Esophagus mucosa (tissue), 1 donor: ENCODE data around the gene SLC27A4. TPM values are rescaled to one million over a fixed set of nuclear protein-coding genes. Genes with fewer than 3 reads are reported as not detected.

Source experiments
- ATAC-seq: fragments of 200-7000 bp; cut with Tn5 transposase; one replicate; pipeline ENCODE4 v1.9.1; 2020
- total RNA-seq: library from RNA; stranded (reverse); gene quantifications from one replicate; pipeline ENCODE4 v1.2.4, GENCODE V29; 2023
- donor health status: DM: yes; HTN: yes; CAD: no.

Gene SLC27A4
- total RNA-seq, 1 donor from 2014 or later: 58.8 TPM

DNA sequence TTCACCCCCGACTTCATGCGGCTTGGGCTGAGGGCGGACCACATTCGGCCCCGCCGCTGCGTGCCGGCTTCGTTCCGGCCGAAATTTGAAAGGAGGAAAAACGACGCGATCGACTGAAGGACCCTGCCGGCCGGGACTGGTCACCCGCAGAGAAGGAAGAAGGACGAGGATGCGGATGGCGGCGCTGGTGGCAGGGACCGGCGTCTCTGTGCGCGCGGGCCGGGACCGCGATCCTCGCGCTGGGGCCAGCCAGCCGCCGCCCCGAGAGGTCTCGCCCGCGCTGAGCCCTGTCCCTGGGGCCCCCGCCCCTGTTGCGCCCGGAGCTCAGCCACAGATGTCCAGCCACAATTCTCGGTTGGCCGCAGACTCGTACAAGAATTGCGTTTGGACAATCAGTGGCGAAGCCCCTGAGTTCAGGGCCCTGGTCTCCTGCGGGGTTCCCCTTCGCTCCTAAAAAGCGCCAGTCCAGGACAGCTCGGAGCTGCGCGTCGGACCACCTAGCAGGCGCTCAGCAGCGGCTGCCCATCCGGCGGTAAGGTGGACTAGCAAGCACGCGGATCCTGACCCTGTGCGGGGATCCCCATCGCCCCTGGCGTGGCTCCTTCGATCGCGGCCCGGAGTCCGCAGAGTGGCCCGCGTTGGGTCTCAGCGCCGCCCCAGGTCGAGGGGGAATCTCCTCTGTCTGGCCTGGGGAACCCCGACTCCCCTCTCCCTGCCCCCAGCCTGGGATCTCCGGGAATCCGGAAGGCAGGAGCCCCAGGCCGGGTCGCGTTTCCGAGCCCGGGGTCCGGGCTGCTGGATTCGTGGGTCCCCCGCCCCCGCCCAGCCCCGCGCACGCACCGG lies 52.2 kb downstream of the SLC27A4 start:
- ATAC-seq: no peak

DNA sequence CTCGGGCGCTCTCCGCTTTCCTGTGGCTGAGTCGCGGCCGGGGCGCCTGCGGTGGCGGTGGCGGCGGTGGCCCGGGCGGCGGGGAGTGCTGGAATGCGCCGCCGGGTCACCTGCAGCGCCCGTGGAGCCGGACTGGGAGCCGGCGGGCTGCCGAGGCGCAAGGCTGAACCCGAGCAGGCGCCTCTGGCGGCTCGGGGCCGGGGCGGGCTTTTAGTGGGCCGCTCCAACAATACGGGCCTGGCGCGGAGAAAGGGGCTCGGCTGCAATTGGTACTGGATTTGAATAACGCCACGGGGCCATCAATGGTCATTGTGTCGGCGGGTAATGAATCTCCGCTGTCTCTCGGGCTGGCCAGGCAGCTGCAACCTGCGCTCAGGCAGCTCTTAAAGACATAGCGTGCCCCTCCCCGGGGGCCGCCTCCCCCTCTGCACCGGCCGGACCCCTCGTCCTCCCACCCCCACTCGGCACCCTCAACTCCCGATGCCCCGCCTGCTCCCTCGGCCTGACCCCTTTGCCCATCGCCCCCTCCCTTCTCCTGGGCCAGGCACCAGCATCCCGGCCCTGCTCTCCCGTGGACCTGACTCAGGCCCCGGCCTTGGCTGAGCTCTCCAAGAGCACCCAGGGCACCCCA lies 52.9 kb downstream of the SLC27A4 start:
- ATAC-seq: peak; percentile 5

DNA sequence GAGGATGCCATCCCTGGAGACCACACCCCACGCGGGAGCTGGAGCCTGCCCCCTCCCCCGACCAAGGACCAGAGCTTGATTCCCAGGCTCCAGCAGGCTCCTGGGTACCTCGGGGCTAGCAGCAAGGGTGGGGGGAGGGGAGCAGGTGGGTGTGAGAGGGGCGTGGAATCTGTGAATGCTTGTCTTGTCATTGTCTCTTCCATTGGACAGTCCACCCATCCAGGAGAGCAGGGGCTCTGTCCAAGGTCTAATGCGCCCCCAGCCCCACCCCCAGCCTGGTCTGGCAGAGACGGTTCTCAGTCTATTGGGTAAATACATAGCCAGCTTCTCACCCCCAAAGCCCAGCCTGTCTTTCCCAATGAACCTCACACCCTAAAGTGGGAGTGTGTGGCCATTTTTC lies 53.6 kb downstream of the SLC27A4 start:
- ATAC-seq: no peak

DNA sequence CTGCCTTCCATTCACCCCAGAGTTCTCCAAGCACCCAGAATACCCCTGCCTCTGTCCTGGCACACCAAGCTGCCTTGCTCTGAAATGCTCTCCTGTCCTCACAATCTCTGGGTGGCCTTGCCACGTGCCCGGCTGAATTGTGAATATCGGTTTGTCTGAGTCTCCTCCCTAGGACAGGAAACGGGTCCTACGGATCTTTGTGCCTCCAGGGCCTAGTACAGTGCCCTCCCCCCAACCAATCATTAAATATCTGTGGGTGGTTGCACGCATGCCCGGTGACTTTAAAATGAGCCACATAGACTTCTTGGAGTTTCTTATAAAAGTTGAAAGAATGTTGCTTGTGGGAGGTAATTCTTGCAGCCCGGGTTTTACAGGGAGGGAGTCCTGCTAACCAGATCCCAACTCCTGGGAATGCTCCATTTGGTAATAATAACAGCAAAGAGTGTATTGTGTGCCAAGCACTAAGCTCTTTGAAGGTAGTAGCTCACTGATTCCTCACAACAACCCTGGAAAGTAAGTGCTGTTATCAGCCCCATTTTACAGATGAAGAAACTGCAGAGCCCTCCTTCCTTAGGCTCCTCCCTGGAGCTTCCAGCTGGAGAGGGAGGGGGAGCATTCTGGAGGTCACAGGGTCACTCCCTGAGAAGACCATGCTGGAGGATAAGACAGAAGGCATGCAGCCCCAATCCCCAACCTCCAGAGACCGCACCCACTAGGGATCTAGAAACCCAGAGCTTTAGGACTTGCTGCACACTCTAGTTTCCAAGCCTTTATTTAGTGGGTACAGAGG lies 54.2 kb downstream of the SLC27A4 start:
- no peak for ATAC-seq

DNA sequence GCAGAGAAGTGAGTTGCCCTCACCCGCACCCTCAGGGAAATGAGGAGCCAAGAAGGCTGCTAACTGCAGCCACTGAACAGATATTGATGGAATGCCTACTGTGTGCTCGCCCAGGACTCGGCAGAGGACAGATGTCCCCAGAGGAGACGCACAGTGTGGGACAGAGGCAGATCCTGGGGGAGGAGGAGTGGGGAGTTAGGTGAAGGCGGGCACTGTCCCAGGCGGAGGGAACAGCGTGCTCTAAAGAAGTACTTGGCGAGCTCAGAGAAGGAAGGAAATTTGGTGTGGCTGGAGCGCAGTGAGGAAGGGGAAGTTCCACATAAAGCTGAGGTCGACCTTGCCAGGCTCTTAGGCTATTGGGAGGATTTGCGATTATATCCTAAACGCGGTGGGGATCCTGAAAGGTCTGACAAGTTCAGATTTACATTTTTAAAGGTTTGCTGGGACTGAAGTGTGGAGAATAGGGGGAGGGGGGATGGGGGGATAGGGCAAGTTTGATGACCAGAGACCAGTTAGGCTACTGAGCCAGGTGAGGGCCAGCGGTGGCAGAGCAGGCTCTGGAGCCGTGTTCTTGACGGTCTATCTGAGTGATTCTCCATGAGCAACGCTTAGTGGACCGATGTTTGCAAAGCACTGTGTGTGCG lies 56.8 kb downstream of the SLC27A4 start:
- ATAC-seq: peak; percentile 26

DNA sequence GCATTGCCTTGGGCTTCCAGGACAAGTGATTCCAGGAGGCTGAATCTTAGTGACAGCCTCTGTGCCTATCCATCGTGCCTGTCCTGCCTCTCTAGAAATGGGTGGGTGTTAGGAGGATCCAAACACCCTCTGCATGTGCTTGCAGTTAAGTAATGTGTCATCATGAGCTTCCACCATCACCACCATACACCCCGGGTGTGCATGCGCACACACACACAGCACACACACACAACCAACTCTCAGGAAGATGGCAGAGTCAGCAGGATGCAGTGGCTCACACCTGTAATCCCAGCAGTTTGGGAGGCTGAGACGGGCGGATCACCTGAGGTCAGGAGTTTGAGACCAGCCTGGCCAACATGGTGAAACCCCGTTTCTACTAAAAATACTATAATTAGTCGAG lies 57.5 kb downstream of the SLC27A4 start:
- no peak for ATAC-seq

DNA sequence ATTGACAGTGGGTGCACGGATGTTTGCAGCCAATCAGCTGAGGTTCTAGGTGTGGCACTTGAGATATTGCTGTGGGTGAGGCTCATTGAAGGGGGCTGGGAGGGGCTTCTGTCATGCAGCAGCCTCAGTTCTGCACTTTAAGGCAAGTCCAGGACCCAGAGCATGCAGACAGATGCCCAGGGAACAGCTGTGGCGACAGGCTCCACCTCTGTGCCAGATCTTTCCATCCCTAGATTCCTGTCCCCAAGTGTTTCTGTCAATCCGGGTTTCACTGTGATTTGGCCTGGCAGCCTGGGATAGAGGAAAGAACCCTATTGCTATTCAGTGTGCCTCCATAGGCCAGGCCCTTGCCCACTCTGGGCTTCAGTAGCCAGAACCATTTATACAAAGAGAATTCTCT lies 59.5 kb downstream of the SLC27A4 start:
- no peak for ATAC-seq

DNA sequence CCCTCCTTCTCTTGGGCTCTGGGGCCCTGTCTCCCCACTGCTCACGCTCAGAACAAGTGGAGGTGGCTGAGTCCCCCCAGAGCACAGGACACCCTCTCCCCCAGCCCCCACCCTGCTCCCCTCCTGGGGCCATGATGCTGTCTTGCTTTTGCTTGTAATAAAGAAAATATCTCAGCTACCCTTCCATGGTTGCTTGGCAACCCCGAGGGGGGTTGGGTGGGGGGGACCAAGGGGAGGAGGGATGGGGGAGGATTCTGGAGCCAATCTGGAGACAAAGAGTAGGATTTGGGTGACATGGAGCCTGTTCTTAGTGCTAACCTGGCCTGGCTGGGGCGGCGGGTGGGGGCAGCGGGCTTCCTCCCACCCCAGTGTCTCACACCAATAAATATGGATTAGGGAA lies 64.2 kb downstream of the SLC27A4 start:
- ATAC-seq: no peak

DNA sequence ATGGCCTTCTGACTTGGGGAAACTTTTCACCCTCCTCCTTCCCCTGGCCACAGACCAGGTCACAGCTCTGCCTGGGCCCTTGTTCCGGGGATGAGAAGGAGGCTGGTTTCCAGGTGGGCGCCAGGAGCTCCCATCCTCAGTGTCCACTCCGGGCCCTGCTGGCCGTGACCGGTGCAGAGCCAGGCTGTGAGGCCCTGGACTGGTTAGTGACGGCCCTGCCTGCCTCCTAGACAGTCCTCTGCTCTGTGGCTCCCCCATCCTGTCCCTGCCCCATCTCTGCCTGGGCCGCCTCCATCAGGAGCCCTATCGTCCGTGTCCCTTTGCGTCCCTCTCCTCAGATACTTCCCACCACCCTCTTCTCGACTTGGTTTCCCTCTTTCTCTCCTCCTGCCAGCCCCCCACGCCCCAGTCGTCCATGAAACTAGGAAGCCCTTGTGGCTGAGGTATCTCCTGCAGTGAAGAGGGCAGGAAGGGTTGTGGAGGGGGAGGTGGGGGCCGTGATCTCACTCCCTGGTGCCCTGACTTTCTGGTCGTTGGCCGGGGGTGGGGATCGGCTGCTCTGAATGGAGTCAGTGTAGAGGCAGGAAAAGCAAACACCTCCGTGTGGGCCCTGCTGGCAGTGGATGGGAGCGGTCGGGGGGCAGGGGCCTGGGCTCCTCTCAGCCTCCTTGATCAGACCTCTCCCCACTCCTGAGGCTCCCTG lies 64.9 kb downstream of the SLC27A4 start:
- no peak for ATAC-seq

DNA sequence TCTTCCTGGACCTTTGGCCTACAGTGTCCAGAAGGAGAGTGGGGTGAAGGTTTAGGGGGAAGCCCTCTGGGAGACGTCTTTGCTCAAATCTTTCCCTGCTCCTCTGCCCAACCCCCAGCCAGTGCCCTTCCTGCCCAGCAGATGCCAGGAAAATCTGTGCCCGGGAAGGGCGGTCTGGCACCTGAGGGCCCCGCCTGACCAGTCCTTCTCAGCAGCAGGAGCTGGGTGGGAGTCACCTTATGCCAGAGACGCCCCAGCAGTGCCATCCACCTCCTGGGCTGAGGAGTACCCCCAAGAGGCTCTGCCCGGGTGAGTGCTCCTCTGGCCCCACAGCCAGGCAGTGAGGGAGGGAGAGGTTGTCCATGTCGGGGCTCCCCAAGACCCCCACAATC lies 65.4 kb downstream of the SLC27A4 start:
- ATAC-seq: no peak

DNA sequence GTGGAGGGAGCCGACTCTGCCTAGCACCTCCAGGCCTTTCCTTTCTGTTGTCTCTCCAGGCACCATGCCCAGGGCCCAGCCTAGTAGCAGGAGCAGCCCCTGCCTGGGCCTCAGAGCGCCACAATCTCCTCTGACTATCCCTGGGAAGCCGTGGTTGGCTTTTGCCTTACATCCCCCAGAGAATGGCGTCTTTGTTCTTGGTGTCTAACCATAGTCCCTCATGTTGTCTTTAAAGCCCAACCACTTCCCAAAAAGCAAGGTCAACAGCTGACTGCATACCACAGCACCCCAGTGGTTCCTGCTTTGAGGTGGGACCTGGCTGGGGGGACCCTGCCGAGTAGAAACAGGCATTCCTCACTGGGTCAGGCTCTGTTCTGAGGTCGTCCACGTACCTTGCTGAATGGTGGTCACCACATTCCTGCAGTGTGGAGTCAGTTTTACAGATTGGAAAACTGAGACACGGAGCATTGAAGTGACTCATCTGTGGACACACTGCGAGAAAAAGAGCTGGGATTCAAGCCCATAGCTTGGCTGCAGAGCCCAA lies 66.6 kb downstream of the SLC27A4 start:
- no peak for ATAC-seq

DNA sequence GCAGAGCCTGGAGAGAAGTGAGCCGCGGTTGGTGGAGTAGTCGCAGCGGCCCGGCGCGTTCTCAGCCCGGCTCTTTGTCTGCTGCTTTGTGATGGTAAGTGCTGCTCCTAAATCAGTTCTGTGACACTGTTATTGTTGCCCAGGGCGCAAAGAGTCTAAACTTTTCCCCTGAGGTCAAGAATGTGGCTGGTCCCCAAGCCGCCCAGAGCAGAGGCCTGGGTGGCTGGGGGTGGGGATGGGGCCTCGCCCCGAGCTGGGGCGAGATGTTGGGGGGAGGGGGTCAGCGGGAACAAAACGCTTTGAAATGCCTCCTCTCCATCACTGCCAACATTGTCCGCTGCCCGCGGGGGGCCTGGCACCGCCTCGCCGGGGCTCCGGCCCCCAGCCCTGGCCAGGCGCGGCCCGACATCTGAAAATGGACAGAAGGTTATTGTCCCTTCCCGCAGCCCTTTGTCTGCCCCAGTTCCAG lies 68.7 kb downstream of the SLC27A4 start:
- no peak for ATAC-seq

DNA sequence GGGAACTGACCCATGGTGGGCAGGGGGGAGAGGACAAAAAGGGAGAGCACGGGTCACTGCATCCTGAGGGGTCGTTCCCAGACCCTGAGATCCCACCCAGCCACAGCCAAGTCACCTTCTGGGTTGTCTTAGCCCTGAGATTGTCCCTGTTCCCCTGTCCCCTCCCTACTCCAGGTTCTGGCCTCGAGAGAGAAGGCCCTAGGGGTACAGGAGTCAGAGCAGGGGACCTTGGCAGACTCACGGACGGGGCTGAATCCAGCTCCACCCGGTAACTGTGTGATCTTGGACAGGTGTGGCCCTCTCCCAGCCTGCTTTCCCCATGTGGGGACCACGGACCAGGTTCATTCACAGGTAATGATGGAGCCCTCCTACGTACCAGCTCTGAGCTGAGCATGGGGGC lies 69.1 kb downstream of the SLC27A4 start:
- ATAC-seq: no peak

DNA sequence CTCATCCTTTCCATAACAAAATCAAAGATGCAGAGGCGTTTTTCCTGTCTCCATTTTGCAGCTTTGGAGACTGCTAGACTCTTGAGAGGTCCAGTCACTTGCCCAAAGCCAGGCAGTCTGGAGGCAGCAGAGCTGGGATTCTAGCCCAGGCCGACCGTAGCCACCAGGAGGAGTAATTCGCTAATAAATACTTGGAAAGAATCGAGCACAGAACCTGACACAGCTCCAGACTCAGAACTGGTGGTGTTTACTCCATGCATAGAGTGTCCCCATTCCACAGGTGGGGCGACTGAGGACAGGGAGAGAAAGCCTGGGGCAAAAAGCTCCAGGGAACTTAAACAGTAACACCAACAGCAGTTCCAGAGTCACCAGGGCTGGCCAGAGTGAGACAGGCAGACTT lies 69.7 kb downstream of the SLC27A4 start:
- ATAC-seq: no peak

Other genes with a start within 250 kb of the SLC27A4 start
- 52.0 TPM for gene PTGES2, start 212.8 kb upstream of the SLC27A4 start, total RNA-seq
- 525 TPM for gene LCN2, start 191.1 kb upstream of the SLC27A4 start, total RNA-seq
- gene BBLN, start 180.3 kb upstream of the SLC27A4 start, total RNA-seq: 56.1 TPM
- gene CIZ1, start 149.0 kb upstream of the SLC27A4 start, total RNA-seq: 85.2 TPM
- 2.2 TPM for gene DNM1, start 137.1 kb upstream of the SLC27A4 start, total RNA-seq
- 68.3 TPM for gene GOLGA2, start 64.5 kb upstream of the SLC27A4 start, total RNA-seq
- gene SWI5, start 64.3 kb upstream of the SLC27A4 start, total RNA-seq: 24.8 TPM
- 40.3 TPM for gene TRUB2, start 18.1 kb upstream of the SLC27A4 start, total RNA-seq
- 61.7 TPM for gene COQ4, start 17.7 kb upstream of the SLC27A4 start, total RNA-seq
- gene URM1, start 30.8 kb downstream of the SLC27A4 start, total RNA-seq: 38.5 TPM
- gene CERCAM, start 80.3 kb downstream of the SLC27A4 start, total RNA-seq: 5.5 TPM
- gene ODF2, start 115.5 kb downstream of the SLC27A4 start, total RNA-seq: 14.5 TPM
- gene GLE1, start 164.2 kb downstream of the SLC27A4 start, total RNA-seq: 22.5 TPM
- 161 TPM for gene SPTAN1, start 212.1 kb downstream of the SLC27A4 start, total RNA-seq